Ectodermal cell (in vitro differentiated cells): ENCODE measurements around the gene EPB41L2.

Source experiments
- H3K27ac ChIP-seq: 2 replicates; pipeline ENCODE4 v1.7.0; 2013; ENCODE audit warnings: mild to moderate bottlenecking, low read depth, low read length; ENCODE audit not compliant: insufficient read depth, poor library complexity, severe bottlenecking
- H3K27me3 ChIP-seq: 2 replicates; pipeline ENCODE4 v1.7.0; 2013; ENCODE audit warnings: mild to moderate bottlenecking, low read length; ENCODE audit not compliant: insufficient read depth, control insufficient read depth, poor library complexity, severe bottlenecking
- H3K36me3 ChIP-seq: one replicate; pipeline ENCODE4 v1.7.0; 2013; ENCODE audit warnings: low read length; ENCODE audit not compliant: control insufficient read depth, insufficient read depth
- H3K4me1 ChIP-seq: one replicate; pipeline ENCODE4 v1.7.0; 2013; ENCODE audit warnings: low read length; ENCODE audit not compliant: control insufficient read depth, insufficient read depth
- H3K4me3 ChIP-seq: 2 replicates; pipeline ENCODE4 v1.7.0; 2013; ENCODE audit warnings: low read depth, low read length, control low read depth; ENCODE audit not compliant: insufficient read depth
- H3K9me3 ChIP-seq: 2 replicates; pipeline ENCODE4 v1.7.0; 2013; ENCODE audit warnings: mild to moderate bottlenecking, low read length, moderate library complexity; ENCODE audit not compliant: control insufficient read depth
- WGBS, 2 experiments: methylation state at CpG; one replicate each; pipeline ENCODE4 v1.1.7; 2013; ENCODE audit warnings: missing lambda C conversion rate in 2 of 2; 5-methylcytosine and 5-hydroxymethylcytosine counted together

The EPB41L2 gene

DNA sequence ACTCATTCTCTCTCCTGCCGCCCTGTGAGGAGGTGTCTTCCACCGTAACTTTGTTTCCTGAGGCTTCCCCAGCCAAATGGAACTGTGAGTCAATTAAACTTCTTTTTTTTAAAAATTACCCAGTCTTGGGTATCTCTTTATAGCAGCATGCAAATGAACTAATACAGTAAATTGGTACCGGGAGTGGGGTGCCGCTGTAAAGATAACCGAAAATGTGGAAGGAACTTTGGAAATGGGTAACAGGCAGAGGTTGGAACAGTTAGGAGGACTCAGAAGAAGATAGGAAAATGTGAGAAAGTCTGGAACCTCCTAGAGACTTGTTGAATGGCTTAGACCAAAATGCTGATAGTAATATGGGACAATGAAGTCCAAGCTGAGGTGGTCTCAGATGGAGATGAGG lies 55.8 kb downstream of the EPB41L2 start:
- H3K4me1 ChIP-seq: peaks cover 21% of the 10 kb centered on the region
- peaks cover 7% of the 10 kb centered on the region for H3K36me3 ChIP-seq
- WGBS, 2 experiments: 94 to 96% methylated on average over 5 of the region's 5 CpGs
- H3K27me3 ChIP-seq: no peaks in the 10 kb centered on the region
- H3K9me3 ChIP-seq: peaks cover 4% of the 10 kb centered on the region
- H3K27ac ChIP-seq: no peak overlapping the region
- H3K4me3 ChIP-seq: no peak overlapping the region

DNA sequence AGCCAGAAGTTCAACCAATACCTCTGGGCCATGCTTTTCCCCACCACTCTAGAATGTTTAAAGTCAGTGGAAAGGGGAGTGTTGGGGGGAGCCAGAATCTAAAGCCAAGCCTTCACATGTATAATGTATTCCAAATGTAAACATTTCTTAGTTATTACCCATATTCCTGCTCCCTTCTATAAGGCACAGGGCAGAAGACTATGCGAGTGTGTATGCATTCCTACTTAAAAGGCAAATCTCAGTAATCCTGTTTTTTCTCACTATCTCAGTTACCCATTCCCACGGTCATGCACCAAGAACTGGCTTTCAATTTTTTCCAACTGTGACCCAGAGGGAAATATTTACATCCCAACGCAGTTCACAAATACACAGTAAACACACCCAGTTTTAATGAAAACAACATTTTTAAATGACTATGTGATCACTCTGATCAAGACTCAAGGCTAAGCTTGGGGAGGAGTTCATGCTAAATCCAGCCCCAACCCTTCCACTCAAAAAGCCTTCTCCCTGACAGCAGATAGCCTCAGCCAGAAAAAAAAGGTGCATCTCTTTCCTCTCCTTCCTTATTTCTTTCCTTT lies 57.5 kb downstream of the EPB41L2 start:
- H3K27me3 ChIP-seq: no peaks in the 10 kb centered on the region
- 89 to 94% methylated on average over 3 of the region's 3 CpGs for WGBS, 2 experiments
- no peak overlapping the region for H3K4me3 ChIP-seq
- H3K36me3 ChIP-seq: peaks cover 7% of the 10 kb centered on the region
- H3K9me3 ChIP-seq: peaks cover 4% of the 10 kb centered on the region
- H3K27ac ChIP-seq: no peak overlapping the region
- peaks cover 24% of the 10 kb centered on the region for H3K4me1 ChIP-seq

DNA sequence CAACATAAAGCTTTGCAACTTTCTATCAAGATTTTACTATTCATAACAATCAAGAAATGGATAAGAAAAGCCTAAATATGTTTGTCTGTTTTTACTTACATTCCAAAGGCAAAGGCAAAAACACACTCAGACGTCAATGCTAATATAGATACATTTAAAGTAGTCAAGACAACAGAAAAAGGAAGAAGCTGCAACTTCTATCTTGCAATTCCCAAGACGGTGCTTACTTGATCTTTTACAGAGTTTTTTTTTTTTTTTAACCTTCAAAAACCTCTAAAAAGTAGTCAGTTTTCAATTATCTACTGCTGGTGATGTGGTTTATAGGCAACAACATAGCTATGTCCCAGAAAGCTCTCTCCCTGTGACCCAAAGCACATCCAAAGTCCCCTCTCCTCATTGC lies 58.1 kb downstream of the EPB41L2 start:
- Histone ChIP-seq H3K36me3 (peaks cover 7% of the 10 kb centered on the region), H3K4me1 (peaks cover 24% of the 10 kb centered on the region), H3K27me3 (no peaks in the 10 kb centered on the region), H3K9me3 (peaks cover 4% of the 10 kb centered on the region), H3K27ac (no peak overlapping the region), H3K4me3 (no peak overlapping the region)
- WGBS, 2 experiments: 100% methylated on average over 1 to 2 of the region's 2 CpGs

DNA sequence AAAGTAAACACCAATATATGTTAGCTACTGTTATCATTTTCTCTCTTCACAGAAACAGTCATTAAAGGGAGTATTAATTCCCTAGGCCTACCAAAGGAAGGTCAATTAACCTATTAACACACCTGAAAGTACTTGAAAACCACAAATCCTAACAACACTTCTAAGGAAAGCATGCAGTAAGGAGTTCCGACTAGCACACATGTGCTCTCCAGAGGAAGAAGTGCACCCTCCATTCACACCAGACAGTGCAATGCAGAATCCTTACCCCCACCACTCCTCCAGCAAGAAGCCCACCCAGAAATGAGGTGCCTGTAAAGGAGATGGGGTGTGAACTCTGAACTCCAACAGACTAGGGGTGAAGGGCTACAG lies 58.7 kb downstream of the EPB41L2 start:
- H3K36me3 ChIP-seq: peaks cover 7% of the 10 kb centered on the region
- H3K4me1 ChIP-seq: peaks cover 24% of the 10 kb centered on the region
- no peak overlapping the region for H3K27ac ChIP-seq
- no peak overlapping the region for H3K4me3 ChIP-seq
- 96% methylated on average over 1 of the region's 1 CpG; no CpG with 5 or more reads in 1 of the 2 experiments for WGBS, 2 experiments
- H3K27me3 ChIP-seq: no peaks in the 10 kb centered on the region
- H3K9me3 ChIP-seq: peaks cover 4% of the 10 kb centered on the region

DNA sequence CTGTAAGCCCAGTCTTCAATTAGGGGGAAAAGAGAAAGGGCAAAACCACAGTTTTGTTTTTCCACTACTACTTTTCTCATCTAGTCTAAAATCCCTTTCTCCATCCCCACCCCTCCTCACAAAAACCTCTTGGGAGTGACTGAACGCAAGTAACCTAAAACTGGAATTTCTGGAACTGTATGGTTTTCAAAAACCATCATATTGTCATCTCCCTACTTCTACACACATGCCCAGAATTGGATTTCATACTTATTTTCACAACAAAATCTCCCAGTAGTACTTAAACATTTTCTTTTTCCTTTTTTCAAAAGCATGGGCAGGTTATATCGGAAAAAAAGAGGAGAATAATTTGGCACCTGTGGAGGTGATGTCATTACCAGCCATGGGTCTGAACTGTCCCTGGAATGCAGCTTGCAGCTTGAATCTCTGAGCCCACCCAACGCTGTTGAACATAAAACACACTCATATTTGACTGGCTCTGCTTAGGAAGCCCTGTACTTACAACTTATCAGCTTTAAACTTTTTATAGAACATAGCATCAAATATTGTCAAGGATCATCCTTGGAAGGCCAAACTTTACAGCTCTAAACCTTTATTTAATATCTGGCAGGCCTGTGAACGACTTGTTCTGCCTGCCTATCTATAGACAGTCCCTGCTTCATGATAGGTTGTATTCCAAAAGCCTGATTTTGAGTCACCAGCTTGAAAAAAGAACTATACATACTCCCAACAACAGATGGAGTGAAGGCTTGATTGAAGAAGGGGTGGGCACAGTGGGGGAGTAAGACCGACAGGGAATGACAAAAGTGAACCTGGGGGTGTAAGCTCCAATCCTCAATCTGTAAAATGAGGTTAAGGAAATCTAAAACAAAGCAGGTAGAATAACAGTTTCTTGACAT lies 59.3 kb downstream of the EPB41L2 start:
- Histone ChIP-seq H3K4me3 (no peak overlapping the region), H3K27ac (no peak overlapping the region), H3K9me3 (peaks cover 4% of the 10 kb centered on the region), H3K36me3 (peaks cover 7% of the 10 kb centered on the region), H3K27me3 (no peaks in the 10 kb centered on the region), H3K4me1 (peaks cover 24% of the 10 kb centered on the region)
- 72 to 73% methylated on average over 5 of the region's 5 CpGs for WGBS, 2 experiments

DNA sequence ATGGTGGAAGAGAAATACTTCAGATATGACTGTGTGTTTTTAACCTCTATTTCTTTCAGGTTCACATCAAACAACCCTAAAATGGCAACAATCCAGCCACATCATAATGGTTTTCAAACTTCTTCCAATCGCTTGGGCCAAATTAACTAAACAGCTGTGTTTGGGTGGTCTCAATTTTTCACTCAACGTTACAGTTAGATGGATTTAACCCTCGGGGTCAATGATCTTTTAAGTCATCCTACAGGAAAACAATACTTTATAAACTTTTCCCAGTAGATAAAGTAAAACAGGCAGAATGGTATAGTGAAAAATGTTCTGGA lies 60.4 kb downstream of the EPB41L2 start:
- Histone ChIP-seq H3K27me3 (no peaks in the 10 kb centered on the region), H3K36me3 (no peaks in the 10 kb centered on the region), H3K27ac (no peak overlapping the region), H3K9me3 (no peaks in the 10 kb centered on the region), H3K4me1 (peaks cover 30% of the 10 kb centered on the region), H3K4me3 (no peak overlapping the region)
- 89 to 90% methylated on average over 1 to 3 of the region's 3 CpGs for WGBS, 2 experiments

DNA sequence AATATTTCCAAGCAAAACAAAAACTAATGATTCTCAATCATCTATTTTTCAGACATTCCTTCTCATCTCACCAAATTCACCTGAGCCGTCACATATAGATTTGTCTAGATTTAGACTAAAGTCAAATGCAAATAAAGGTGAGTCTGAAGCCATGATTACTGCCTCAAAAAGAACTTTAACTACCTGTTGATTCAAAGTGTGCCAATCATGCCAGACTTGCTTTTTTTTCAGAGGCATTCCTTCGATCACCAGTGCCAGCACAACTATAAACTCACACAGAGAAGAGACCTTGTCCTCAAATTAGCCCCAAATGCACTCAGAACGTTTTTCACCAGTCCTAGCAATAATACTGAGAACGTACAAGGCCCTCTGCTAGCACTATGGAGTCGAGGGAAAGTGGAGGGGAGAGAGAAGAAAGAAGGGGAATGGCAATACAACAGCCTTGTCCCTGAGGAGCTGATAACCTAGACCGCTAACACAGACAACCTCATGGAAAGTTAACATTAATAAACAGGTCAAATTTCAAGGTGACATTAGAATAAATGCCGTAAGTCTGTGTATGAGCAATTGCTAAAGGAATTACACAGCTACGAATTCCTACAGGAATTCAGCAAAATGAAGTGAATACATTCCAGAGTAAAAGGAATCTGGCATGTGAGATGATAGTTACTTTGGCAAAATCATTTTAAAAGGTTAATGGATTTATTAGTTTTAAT lies 60.9 kb downstream of the EPB41L2 start:
- Histone ChIP-seq H3K9me3 (no peaks in the 10 kb centered on the region), H3K27ac (no peak overlapping the region), H3K4me3 (no peak overlapping the region), H3K36me3 (no peaks in the 10 kb centered on the region), H3K4me1 (peaks cover 35% of the 10 kb centered on the region), H3K27me3 (no peaks in the 10 kb centered on the region)
- WGBS, 2 experiments: 74 to 75% methylated on average over 8 of the region's 8 CpGs

DNA sequence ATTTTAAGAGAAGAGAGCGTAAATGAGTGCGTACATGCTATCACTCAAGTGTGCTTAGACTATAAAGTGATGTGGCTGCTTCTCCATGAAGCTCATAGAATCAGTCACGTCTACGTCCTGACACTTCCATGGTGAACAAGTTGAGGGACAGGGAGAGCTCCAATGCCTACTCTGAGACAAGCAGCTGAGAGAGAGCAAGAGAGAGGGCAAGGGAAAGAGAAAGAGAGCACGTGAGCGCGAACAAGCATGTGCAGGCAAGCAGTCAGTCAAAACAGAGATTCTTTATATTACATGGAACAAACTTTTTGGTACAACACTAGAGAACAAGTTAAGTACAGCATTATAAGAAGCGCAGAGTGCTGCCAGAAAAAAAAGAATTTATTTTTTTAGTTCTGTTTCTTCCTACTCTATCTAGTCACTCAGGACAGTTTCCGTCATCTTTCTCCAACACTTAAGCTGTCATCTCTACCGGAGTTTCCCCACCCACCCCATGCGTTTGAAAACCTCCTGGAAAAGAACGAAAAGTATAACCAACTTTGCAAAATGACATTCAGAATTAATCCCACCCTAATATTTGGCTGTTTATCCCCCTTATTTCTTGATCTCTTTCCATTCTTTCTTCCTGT lies 61.8 kb downstream of the EPB41L2 start:
- Histone ChIP-seq H3K9me3 (no peaks in the 10 kb centered on the region), H3K4me3 (no peak overlapping the region), H3K27ac (no peak overlapping the region), H3K27me3 (no peaks in the 10 kb centered on the region), H3K36me3 (no peaks in the 10 kb centered on the region), H3K4me1 (peaks cover 37% of the 10 kb centered on the region)
- WGBS, 2 experiments: 80 to 83% methylated on average over 12 of the region's 12 CpGs

DNA sequence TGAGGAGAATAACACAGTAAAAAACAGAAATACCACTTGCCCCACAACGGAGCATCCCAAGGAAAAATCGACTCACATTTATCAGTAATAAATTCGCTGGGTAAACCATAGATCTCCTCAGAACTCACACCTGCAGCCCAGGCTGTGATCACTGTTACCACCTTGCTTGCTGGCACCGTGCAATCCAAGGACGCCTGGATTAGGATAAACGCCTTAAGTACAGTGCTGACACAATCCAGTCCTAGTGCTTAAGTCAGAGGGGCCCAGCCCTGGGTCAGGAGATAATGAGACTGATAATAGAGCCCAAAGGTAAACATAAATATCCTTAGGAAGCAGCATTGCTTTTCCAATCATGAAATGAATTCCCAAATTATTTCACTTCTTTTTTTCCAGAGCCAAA lies 62.5 kb downstream of the EPB41L2 start:
- no peak overlapping the region for H3K4me3 ChIP-seq
- 89 to 92% methylated on average over 6 of the region's 6 CpGs for WGBS, 2 experiments
- H3K36me3 ChIP-seq: no peaks in the 10 kb centered on the region
- H3K27ac ChIP-seq: no peak overlapping the region
- no peaks in the 10 kb centered on the region for H3K9me3 ChIP-seq
- H3K4me1 ChIP-seq: peaks cover 38% of the 10 kb centered on the region
- no peaks in the 10 kb centered on the region for H3K27me3 ChIP-seq
